HG02884 (cell line): ENCODE measurements around the gene LEPROT.
"Not testable (repeated sequence)": the region's sequence is repeated elsewhere in the genome, so short reads cannot be mapped to it uniquely, and the experiment has no call there.

Source experiments
- ATAC-seq: cut with Tn5 transposase; IDR thresholded peaks from one replicate; pipeline ENCODE4 v1.9.1; 2021; ENCODE audit warnings: mild to moderate bottlenecking, moderate library complexity; ENCODE audit not compliant: unreplicated experiment

Gene LEPROT

GRCh38 chr1:65435987-65436386 is 15.5 kb downstream of the LEPROT start:
- ATAC-seq: no peak

GRCh38 chr1:65437616-65438015 is 17.1 kb downstream of the LEPROT start:
- no peak for ATAC-seq

- ATAC-seq: no peak
Observed at GRCh38 chr1:65440322-65440900, 19.9 kb downstream of the LEPROT start.

GRCh38 chr1:65440915-65441314 is 20.4 kb downstream of the LEPROT start:
- no peak for ATAC-seq

GRCh38 chr1:65441464-65441863 is 21.0 kb downstream of the LEPROT start:
- no peak for ATAC-seq

- ATAC-seq: no peak
Observed at GRCh38 chr1:65442442-65442841, 22.0 kb downstream of the LEPROT start.

GRCh38 chr1:65443647-65444046 is 23.2 kb downstream of the LEPROT start:
- ATAC-seq: no peak

- ATAC-seq: no peak
Observed at GRCh38 chr1:65444128-65444640, 23.7 kb downstream of the LEPROT start.

- no peak for ATAC-seq
Observed at GRCh38 chr1:65445837-65446236, 25.4 kb downstream of the LEPROT start.

- ATAC-seq: no peak
Observed at GRCh38 chr1:65449214-65449823, 28.9 kb downstream of the LEPROT start.

GRCh38 chr1:65455678-65456077 is 35.2 kb downstream of the LEPROT start:
- not testable (repeated sequence) for ATAC-seq

GRCh38 chr1:65456481-65456880 is 36.0 kb downstream of the LEPROT start:
- ATAC-seq: no peak

- no peak for ATAC-seq
Observed at GRCh38 chr1:65457868-65458267, 37.4 kb downstream of the LEPROT start.

GRCh38 chr1:65458730-65459396 is 38.4 kb downstream of the LEPROT start:
- peak; percentile 17 for ATAC-seq

GRCh38 chr1:65459397-65459768 is 38.9 kb downstream of the LEPROT start:
- ATAC-seq: peak; percentile 79

- ATAC-seq: not testable (repeated sequence)
Observed at GRCh38 chr1:65465837-65466236, 45.4 kb downstream of the LEPROT start.

GRCh38 chr1:65467536-65467935 is 47.1 kb downstream of the LEPROT start:
- ATAC-seq: no peak

- ATAC-seq: no peak
Observed at GRCh38 chr1:65469126-65469888, 48.8 kb downstream of the LEPROT start.

GRCh38 chr1:65469889-65470340 is 49.4 kb downstream of the LEPROT start:
- no peak for ATAC-seq

- ATAC-seq: no peak
Observed at GRCh38 chr1:65470766-65471165, 50.3 kb downstream of the LEPROT start.

- no peak for ATAC-seq
Observed at GRCh38 chr1:65471213-65471833, 50.9 kb downstream of the LEPROT start.
